CD14-positive monocyte (primary cell): Measurements from ENCODE around the gene CTSG. TPM values are rescaled to one million over a fixed set of nuclear protein-coding genes. Genes with fewer than 3 reads are reported as not detected.

Experiments used
- DNase-seq, 3 donors: peaks; one replicate each; pipeline ENCODE4 v3.0.0-alpha.2; 2011 to 2022
- H2AFZ ChIP-seq: 2 replicates; pipeline ENCODE4 v1.6.0; 2012; ENCODE audit warnings: mild to moderate bottlenecking, low read depth, low read length, inconsistent platforms; ENCODE audit not compliant: insufficient read depth, poor library complexity, severe bottlenecking
- H3K27ac ChIP-seq, 2 donors: 1 replicate in 1 of 2; 2 replicates in 1 of 2; pipeline ENCODE4 v1.5.1; 2012 to 2013; ENCODE audit warnings: low read length in 2 of 2, control low read depth in 1 of 2, inconsistent platforms in 1 of 2, low read depth in 1 of 2, mild to moderate bottlenecking in 1 of 2
- H3K27me3 ChIP-seq, 2 donors: one replicate each; pipeline versions ENCODE4 v1.6.0 to v1.6.1; 2011 to 2013; ENCODE audit warnings: low read length in 2 of 2; ENCODE audit not compliant: control insufficient read depth in 2 of 2, insufficient read depth in 2 of 2
- H3K36me3 ChIP-seq, 2 donors: replicated peaks in 1 of 2; 1 replicate in 1 of 2; 2 replicates in 1 of 2; pipeline versions ENCODE4 v1.5.1 to v1.6.1; 2012 to 2013; ENCODE audit warnings: low read length in 2 of 2, control low read depth in 1 of 2, inconsistent platforms in 1 of 2, mild to moderate bottlenecking in 1 of 2; ENCODE audit not compliant: insufficient read depth in 2 of 2, control insufficient read depth in 1 of 2
- H3K4me1 ChIP-seq, 2 donors: 1 replicate in 1 of 2; 2 replicates in 1 of 2; pipeline versions ENCODE4 v1.5.1 to v1.6.1; 2012 to 2013; ENCODE audit warnings: low read length in 2 of 2, control low read depth in 1 of 2, inconsistent platforms in 1 of 2, mild to moderate bottlenecking in 1 of 2, moderate library complexity in 1 of 2; ENCODE audit not compliant: insufficient read depth in 2 of 2, control insufficient read depth in 1 of 2
- H3K4me2 ChIP-seq: replicated peaks from 2 replicates; pipeline ENCODE3; 2012; ENCODE audit warnings: low read length, moderate library complexity, mild to moderate bottlenecking; ENCODE audit not compliant: poor library complexity, severe bottlenecking; ENCODE audit errors: extremely low read depth
- H3K4me3 ChIP-seq, 3 experiments: fragments of 200-600 bp in 1 of 3; sonication (generic) in 1 of 3; replicated peaks in 1 of 3; 1 replicate in 2 of 3; 2 replicates in 1 of 3; pipeline ENCODE4 v1.5.1; 2011 to 2013; ENCODE audit warnings: low read length in 3 of 3, mild to moderate bottlenecking in 3 of 3, control low read depth in 2 of 3, low read depth in 2 of 3, inconsistent platforms in 1 of 3, moderate library complexity in 1 of 3
- H3K79me2 ChIP-seq: 2 replicates; pipeline ENCODE4 v1.6.0; 2012; ENCODE audit warnings: mild to moderate bottlenecking, control low read depth, inconsistent platforms, low read length, moderate library complexity; ENCODE audit not compliant: insufficient read depth
- H3K9ac ChIP-seq: 2 replicates; pipeline ENCODE4 v1.6.0; 2017; ENCODE audit warnings: low read length, mild to moderate bottlenecking; ENCODE audit not compliant: insufficient read depth, poor library complexity, severe bottlenecking
- H3K9me3 ChIP-seq, 2 donors: replicated peaks in 1 of 2; 1 replicate in 1 of 2; 2 replicates in 1 of 2; pipeline versions ENCODE4 v1.5.1 to v1.6.1; 2012 to 2013; ENCODE audit warnings: low read length in 2 of 2, control low read depth in 1 of 2; ENCODE audit not compliant: control insufficient read depth in 1 of 2, insufficient read depth in 1 of 2
- H4K20me1 ChIP-seq: 2 replicates; pipeline ENCODE4 v1.6.0; 2012; ENCODE audit warnings: mild to moderate bottlenecking, low read length, control low read depth, moderate library complexity; ENCODE audit not compliant: insufficient read depth
- H3K27ac Mint-ChIP-seq, 7 donors: one replicate each; pipeline ENCODE4 v1.8.0; 2020; ENCODE audit warnings: mild to moderate bottlenecking in 7 of 7, mixed read lengths in 7 of 7, moderate library complexity in 6 of 7, inconsistent platforms in 2 of 7
- H3K27me3 Mint-ChIP-seq, 3 donors: one replicate each; pipeline ENCODE4 v1.8.0; 2021 to 2022; ENCODE audit warnings: low read depth in 3 of 3, mild to moderate bottlenecking in 3 of 3, mixed read lengths in 3 of 3, moderate library complexity in 3 of 3, inconsistent platforms in 1 of 3
- H3K36me3 Mint-ChIP-seq, 2 donors: one replicate each; pipeline ENCODE4 v1.8.0; 2020; ENCODE audit warnings: mixed read lengths in 2 of 2, inconsistent platforms in 1 of 2, mild to moderate bottlenecking in 1 of 2
- H3K4me1 Mint-ChIP-seq: one replicate; pipeline ENCODE4 v1.8.0; 2020; ENCODE audit warnings: mild to moderate bottlenecking, mixed read lengths
- H3K4me3 Mint-ChIP-seq, 2 donors: one replicate each; pipeline ENCODE4 v1.8.0; 2020; ENCODE audit warnings: mild to moderate bottlenecking in 2 of 2, mixed read lengths in 2 of 2, moderate library complexity in 1 of 2
- H3K9me3 Mint-ChIP-seq, 7 donors: one replicate each; pipeline ENCODE4 v1.8.0; 2020 to 2022; ENCODE audit warnings: mixed read lengths in 7 of 7, mild to moderate bottlenecking in 6 of 7, moderate library complexity in 6 of 7, inconsistent platforms in 2 of 7
- CTCF ChIP-seq: fragments of 200-600 bp; IDR thresholded peaks from one replicate; pipeline ENCODE4 v1.8.0; 2022; ENCODE audit warnings: antibody characterized with exemption, mild to moderate bottlenecking
- WGBS: methylation state at CpG from one replicate; pipeline ENCODE4 v1.1.5; 2013; ENCODE audit warnings: missing lambda C conversion rate; ENCODE audit not compliant: insufficient coverage; 5-methylcytosine and 5-hydroxymethylcytosine counted together
- intact Hi-C, 2 donors: fragments of 100-400 bp; cut with micrococcal nuclease; formaldehyde crosslinking; loops; one replicate each; pipeline versions ENCODE4 v1.15.0 to v1.15.1; 2023
- polyA plus RNA-seq, 3 donors: library from polyadenylated mRNA; depleted of rRNA in 1 of 3; unstranded in 2 of 3; stranded (reverse) in 1 of 3; fragments of 300-500 nt in 2 of 3; fragments of >200 nt in 1 of 3; fragmentation: Illumina TruSeq in 2 of 3; gene quantifications; 1 replicate in 2 of 3; 2 replicates in 1 of 3; pipeline ENCODE4 v1.2.3, GENCODE V29; 2012 to 2021

CTSG gene
- polyA plus RNA-seq, 3 donors = 0.16 to 0.89 (median 0.40) TPM

- intact Hi-C loops = no loop called here
- H3K27ac Mint-ChIP-seq = no peak overlapping the region
- H3K9me3 Mint-ChIP-seq = peaks cover 15 to 32% (median 23%) of the 10 kb centered on the region in 7 donors
- Histone ChIP-seq H3K4me1 (no peaks in the 10 kb centered on the region), H3K36me3 (no peaks in the 10 kb centered on the region), H3K9ac (no peak overlapping the region), H3K4me3 (no peak overlapping the region), H3K79me2 (no peaks in the 10 kb centered on the region), H4K20me1 (no peaks in the 10 kb centered on the region), H3K27me3 (no peaks in the 10 kb centered on the region), H3K27ac (no peak overlapping the region), H3K9me3 (peaks cover 17 to 27% of the 10 kb centered on the region in 2 donors), H3K4me2 (no peak overlapping the region), H2AFZ (no peak overlapping the region)
- no peak overlapping the region for H3K4me3 Mint-ChIP-seq
- no peak for DNase-seq
- WGBS = 100% methylated on average over 1 of the region's 2 CpGs
- peaks cover 0 to 5% (median 0%) of the 10 kb centered on the region in 3 donors for H3K27me3 Mint-ChIP-seq
- no peak for TF ChIP-seq CTCF
- no peaks in the 10 kb centered on the region for H3K36me3 Mint-ChIP-seq
- H3K4me1 Mint-ChIP-seq = peaks cover 3% of the 10 kb centered on the region
These were observed 10.3 kb downstream of the CTSG start for GRCh38 chr14:24565766-24566165.

GRCh38 chr14:24563505-24563904 lies 12.5 kb downstream of the CTSG start:
- Histone ChIP-seq H3K4me1 (no peaks in the 10 kb centered on the region), H4K20me1 (no peaks in the 10 kb centered on the region), H3K27ac (no peak overlapping the region), H3K9ac (no peak overlapping the region), H3K9me3 (peaks cover 17 to 27% of the 10 kb centered on the region in 2 donors), H3K36me3 (no peaks in the 10 kb centered on the region), H3K27me3 (no peaks in the 10 kb centered on the region), H2AFZ (no peak overlapping the region), H3K4me2 (no peak overlapping the region), H3K4me3 (no peak overlapping the region), H3K79me2 (no peaks in the 10 kb centered on the region)
- intact Hi-C loops = no loop called here
- no peak for TF ChIP-seq CTCF
- WGBS = 100% methylated on average over 1 of the region's 3 CpGs
- Mint-ChIP-seq H3K36me3 (no peaks in the 10 kb centered on the region), H3K4me3 (no peak overlapping the region), H3K27me3 (peaks cover 0 to 5% (median 1%) of the 10 kb centered on the region in 3 donors), H3K9me3 (peaks cover 17 to 31% (median 22%) of the 10 kb centered on the region in 7 donors), H3K4me1 (no peaks in the 10 kb centered on the region), H3K27ac (no peak overlapping the region)
- DNase-seq = no peak
